Caki2 (cell line): ENCODE measurements around the gene SDK1. TPM values are rescaled to one million over a fixed set of nuclear protein-coding genes. Genes with fewer than 3 reads are reported as not detected.

Experiments used
- DNase-seq: peaks from one replicate; pipeline ENCODE4 v3.0.0-alpha.2; 2015; ENCODE audit warnings: low read depth
- in situ Hi-C: cut with HindIII; loops from 2 replicates; pipeline ENCODE4 v1.10.0; 2016; ENCODE audit warnings: low sequenced_read_pairs, low pct_unique_long_range_greater_than_20kb, mixed read lengths
- total RNA-seq: library from RNA; depleted of rRNA; stranded (reverse); fragments of >200 nt; shearing (Covaris generic); gene quantifications from 2 replicates; pipeline ENCODE4 v1.2.3, GENCODE V29; 2014; ENCODE audit warnings: low replicate concordance

SDK1 gene
- total RNA-seq, 1 experiment from 2014 or later = 9.1 TPM

DNA sequence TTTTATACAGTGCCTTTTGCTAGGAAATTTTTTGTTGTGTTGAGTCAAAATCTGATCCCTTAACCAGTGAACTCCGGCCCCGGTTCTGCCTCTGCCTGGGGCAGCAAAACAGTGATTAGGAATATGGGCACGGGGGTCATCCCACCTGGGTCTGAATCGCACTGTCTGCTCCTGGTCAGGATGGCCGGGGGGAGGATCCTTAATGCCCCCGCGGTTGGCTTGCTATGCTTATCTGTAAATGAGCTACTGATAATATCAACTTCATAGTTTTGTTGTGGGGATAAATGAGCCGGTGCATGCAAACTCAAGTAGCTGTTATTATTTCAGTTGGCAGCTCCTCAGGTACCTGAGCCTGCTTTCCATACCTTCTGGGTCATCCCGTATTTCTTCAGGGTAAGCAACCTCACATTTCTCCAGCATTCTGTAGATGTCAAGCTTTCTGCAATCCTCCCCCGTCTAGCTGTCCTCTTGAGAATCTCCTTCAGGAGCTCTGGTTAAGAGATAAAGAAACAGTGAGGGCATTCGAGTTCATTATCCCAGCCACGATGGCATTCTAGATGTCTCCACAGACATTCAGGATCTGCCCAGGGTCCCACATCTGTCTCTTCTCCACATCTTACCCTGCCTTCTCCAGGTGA, 592.2 kb downstream of the SDK1 start:
- in situ Hi-C loops = no loop called here

GRCh38 chr7:3893789-3894153, 592.7 kb downstream of the SDK1 start:
- in situ Hi-C loops = no loop called here
- DNase-seq = no peak

More for the DNA sequence above, 592.2 kb downstream of the SDK1 start:
- no peak for DNase-seq

DNA sequence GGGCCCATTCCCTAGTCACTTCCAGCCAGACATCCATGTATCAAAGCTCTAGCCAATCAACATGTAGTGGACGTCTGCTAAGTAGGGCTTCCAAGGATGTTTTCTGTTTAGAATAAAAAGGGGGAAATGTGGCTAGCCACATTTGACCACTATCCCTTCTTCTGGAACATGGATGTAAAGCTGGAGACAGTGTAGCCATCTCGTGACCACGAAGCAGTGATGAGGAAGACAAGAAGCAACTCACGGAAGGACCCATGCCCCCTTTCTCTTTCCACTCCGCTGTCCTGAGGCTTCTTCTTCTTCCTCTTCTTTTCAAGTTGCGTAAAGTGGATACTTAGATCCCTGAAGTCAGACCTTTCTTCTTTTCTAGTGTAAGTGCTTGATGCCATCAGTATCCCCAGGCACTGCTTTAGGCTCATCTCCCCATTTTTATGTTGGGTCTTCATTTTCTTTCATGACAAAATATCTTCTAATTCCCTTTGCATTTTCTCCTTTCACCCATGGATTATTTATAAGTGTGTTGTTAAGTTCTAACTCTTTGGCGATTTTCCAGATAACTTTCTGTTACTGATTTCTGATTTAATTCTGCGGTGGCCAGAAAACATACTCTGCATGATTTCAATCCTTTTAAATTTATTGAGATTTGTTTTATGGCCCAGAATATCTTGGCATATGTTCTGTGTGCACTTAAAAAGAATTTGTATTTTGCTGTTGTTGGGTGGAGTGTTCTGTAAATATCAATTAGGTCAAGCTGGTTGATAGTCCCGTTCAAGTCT, 594.5 kb downstream of the SDK1 start:
- DNase-seq = no peak
- in situ Hi-C loops = no loop called here

GRCh38 chr7:3896169-3896765, 595.2 kb downstream of the SDK1 start:
- no peak for DNase-seq
- in situ Hi-C loops = no loop called here

DNA sequence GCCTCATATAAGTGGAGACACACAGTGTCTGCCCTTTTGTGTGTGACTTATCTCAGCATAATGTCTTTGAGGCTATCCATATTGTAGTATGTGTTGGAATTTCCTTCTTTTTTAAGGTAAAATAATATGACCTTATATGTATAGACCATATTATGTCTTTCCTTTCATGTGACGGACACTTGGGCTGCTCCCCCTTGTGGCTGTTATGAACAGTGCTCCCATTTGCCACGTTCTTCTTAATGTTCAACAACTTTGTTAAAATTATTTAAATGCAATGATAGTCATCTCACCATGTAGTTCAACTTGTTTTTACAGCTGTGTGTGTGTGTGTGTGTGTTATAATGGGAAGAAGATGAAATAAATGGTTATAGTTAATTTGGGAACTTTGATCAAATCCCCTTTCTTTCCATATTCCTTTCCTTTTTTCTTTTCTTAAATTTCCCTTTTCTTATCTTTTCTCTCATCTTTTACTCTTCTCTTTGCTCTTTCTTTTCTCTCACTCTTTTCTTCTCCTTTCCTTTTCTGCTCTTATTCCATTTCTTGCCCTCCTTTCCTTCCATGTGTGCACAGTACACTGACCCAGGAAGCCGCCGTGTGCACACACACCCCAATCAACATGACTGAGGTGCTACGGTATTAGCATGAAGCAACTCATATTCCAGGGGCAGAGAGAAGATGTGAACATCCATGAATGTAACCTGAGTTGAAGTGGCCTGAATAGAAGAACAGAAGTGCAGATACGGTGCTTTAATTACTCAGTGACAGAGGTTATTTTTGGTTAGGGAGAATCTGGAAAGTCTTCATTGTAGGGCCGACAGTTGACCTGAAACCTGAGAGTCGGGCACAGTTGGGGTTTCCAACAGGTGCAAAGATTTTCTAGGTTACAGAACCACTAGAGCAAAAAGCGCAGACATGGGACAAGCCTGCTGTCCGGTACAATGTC, 596.6 kb downstream of the SDK1 start:
- in situ Hi-C loops = no loop called here
- peak; percentile 18 for DNase-seq

- in situ Hi-C loops = no loop called here
These were observed 598.5 kb downstream of the SDK1 start for GRCh38 chr7:3899559-3899991.

DNA sequence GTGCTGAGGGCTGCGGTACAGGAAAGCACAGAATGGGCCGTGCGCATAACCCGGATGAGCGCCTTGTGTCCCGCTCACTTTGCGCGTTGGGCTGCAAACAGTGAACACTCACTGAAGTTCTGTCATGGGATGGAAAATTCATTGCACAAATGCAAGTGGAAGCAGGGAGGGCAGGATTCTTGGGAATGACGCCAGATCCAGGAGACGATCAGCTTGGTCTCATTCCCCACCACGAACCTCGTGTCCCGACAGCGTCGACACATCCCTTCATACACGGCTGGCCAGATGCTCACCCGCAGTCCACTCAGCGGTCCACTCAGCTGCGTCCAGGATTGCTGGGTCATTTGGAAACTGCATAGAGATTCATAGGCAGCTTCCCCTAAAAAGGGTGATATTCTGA, 607.1 kb downstream of the SDK1 start:
- in situ Hi-C loops = no loop called here
- no peak for DNase-seq

More at GRCh38 chr7:3899559-3899991, 598.5 kb downstream of the SDK1 start:
- no peak for DNase-seq

- no peak for DNase-seq
- in situ Hi-C loops = no loop called here
These were observed 608.1 kb downstream of the SDK1 start for GRCh38 chr7:3909128-3909527.

DNA sequence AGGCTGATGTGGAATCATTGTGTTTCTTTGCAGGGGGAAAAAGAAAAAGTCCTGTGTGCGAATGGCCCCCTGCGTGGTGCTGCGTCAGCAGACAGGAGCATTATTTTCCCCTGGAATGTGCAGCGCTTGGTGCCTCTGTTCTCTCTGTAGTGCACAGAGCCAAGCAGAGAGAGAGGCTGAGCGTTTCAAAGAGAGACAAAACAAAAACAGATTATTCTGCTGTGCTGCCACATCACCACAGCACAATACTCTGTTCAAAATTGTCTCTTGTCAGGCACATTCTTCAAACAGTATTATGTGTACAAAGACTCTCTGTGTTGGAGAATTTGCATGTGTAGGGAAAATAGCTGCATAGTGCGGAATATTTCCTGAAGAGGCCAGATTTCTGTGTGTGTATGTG, 609.0 kb downstream of the SDK1 start:
- DNase-seq = no peak
- in situ Hi-C loops = no loop called here

- DNase-seq = peak; percentile 19
- in situ Hi-C loops = no loop called here
These were observed 610.6 kb downstream of the SDK1 start for GRCh38 chr7:3911685-3912084.

- in situ Hi-C loops = no loop called here
- peak; percentile 60 for DNase-seq
These were observed 611.2 kb downstream of the SDK1 start for GRCh38 chr7:3912291-3912690.

DNA sequence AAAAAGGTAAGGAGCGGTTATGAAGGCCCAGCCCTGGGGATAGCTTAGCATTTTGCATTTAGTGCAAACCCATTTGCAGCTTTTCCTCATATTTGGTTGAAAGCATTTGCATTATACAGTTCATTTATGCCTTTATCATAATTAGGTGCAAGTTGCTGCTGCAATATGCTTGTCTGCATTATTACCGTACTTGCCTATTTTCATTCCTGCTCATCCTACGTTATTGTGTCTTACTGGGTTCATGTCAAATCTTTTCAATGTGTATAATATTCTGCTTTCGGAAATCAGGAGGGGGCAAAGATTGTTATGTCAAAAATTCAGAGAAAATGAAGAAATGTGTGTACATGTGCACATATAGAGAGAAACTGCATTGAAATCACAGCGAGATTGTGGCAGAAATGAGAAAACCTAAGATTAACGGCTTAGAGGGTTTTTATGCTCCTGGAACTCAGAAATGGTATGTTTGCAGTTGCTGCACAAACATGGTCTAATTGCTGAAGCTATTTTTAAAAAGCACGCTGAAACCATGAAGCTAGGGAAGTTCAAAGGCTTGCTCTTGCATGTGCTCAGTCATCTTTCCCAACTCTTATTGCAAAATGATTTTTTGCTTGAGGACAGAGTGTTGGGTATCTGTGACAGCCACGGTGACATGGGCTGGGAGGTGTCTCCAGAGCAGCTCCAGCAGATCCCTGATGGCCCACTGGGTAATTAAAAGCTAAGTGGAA, 613.2 kb downstream of the SDK1 start:
- DNase-seq = no peak
- in situ Hi-C loops = no loop called here

DNA sequence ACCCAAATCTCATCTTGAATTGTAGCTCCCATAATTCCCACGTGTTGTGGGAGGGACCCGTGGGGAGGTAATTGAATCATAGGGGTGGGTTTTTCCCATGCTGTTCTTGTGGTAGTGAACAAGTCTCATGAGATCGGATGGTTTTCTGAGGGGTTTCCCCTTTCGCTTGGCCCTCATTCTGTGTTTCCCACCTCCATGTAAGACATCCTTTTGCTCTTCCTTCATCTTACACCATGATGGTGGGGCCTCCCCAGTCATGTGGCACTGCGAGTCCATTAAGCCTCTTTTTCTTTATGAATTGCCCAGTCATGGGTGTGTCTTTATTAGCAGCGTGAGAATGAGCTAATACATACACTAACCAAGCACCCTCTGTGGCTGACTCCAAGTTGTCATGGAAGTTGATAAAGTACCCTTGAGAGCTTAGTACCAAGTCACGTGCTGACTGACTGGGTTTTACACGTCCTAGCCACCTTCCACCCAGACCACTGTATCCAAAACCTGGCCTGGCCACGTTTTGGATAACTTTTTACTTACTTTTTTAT, 614.4 kb downstream of the SDK1 start:
- in situ Hi-C loops = no loop called here
- DNase-seq = peak; percentile 66

GRCh38 chr7:3916146-3916545, 615.1 kb downstream of the SDK1 start:
- in situ Hi-C loops = no loop called here
- peak; percentile 67 for DNase-seq

- in situ Hi-C loops = no loop called here
- no peak for DNase-seq
These were observed 616.4 kb downstream of the SDK1 start for GRCh38 chr7:3917436-3917835.

GRCh38 chr7:3918576-3918975, 617.5 kb downstream of the SDK1 start:
- in situ Hi-C loops = no loop called here
- DNase-seq = no peak

DNA sequence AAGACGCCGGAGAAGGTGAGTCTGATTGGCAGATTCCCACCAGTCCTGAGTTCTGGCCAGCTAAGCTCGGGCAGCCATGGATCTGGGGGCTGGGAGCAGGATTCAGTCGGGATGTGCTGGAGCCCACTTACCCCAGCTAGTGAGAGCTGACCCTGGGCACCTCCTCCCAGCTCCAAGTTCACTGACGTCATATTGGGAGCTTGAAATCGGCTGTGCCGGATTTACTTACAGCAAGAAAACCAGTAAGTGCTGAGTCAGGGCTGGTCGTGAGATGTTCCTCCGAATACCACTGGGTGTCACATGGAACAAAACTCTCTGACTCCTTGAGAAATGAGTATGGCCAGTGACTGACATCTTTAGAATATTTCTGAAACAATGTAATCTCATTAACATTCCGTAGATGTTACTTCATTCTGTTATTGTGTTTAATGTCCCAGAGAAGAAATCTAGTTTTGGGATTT, 621.2 kb downstream of the SDK1 start:
- in situ Hi-C loops = no loop called here
- DNase-seq = peak; percentile 99
